ENCODE results near the gene ZNF888. TPM values are rescaled to one million over a fixed set of nuclear protein-coding genes. Genes with fewer than 3 reads are reported as not detected.

The ZNF888 gene
- polyA plus RNA-seq, 1 donor from 2014 or later = 0.26 TPM

GRCh38 chr19:52961981-52962380 lies 38.8 kb upstream of the ZNF888 start:
- Histone ChIP-seq H2AFZ (ENCODE audit: low read depth, low read length) (no peak overlapping the region), H3K27ac (ENCODE audit: low read length) (no peak overlapping the region), H3K4me2 (ENCODE audit: low read length) (peak overlapping the region; percentile 85), H4K20me1 (ENCODE audit: insufficient read depth) (no peaks in the 10 kb centered on the region), H3K79me2 (replicated peaks; ENCODE audit: insufficient read depth, low read length) (no peaks in the 10 kb centered on the region), H3K4me3 (ENCODE audit: low read length) (peak overlapping the region; percentile 75), H3K9ac (ENCODE audit: low read length) (no peak overlapping the region), H3K9me3 (ENCODE audit: low read length) (no peaks in the 10 kb centered on the region), H3K27me3 (ENCODE audit: insufficient read depth, low read depth, low read length) (no peaks in the 10 kb centered on the region), H3K36me3 (ENCODE audit: insufficient read depth, low read length) (no peaks in the 10 kb centered on the region), H3F3A (ENCODE audit: insufficient read depth, low read length, poor library complexity, severe bottlenecking) (no peaks in the 10 kb centered on the region), H3K9me2 (ENCODE audit: insufficient read depth, low read length) (no peaks in the 10 kb centered on the region)
- TF ChIP-seq CTCF (IDR thresholded peaks at IDR 0.05; ENCODE audit: poor library complexity, severe bottlenecking) = no peak
- TF ChIP-seq SMC3 (conservative IDR thresholded peaks at IDR 0.05; ENCODE audit: poor library complexity) = no peak
- no peak for TF ChIP-seq EP300 (conservative IDR thresholded peaks at IDR 0.05; ENCODE audit: poor library complexity, severe bottlenecking)
- TF ChIP-seq POLR2AphosphoS5 (IDR thresholded peaks at IDR 0.05) = no peak
- TF ChIP-seq EZH2 (IDR thresholded peaks at IDR 0.05; ENCODE audit: borderline replicate concordance, insufficient read depth, low read length, poor library complexity, severe bottlenecking) = no peak
- TF ChIP-seq REST (IDR thresholded peaks at IDR 0.05; ENCODE audit: borderline replicate concordance) = no peak
- TF ChIP-seq MXI1 (conservative IDR thresholded peaks at IDR 0.05; ENCODE audit: poor library complexity, severe bottlenecking) = no peak
- TF ChIP-seq RAD21 (conservative IDR thresholded peaks at IDR 0.05) = no peak
- TF ChIP-seq TAF1 (IDR thresholded peaks at IDR 0.05; ENCODE audit: low read depth) = no peak

GRCh38 chr19:52959613-52960295 lies 36.5 kb upstream of the ZNF888 start:
- no peak overlapping the region for H2AFZ ChIP-seq (ENCODE audit: low read depth, low read length)

More at GRCh38 chr19:52959613-52960295, 36.5 kb upstream of the ZNF888 start:
- H3K27ac ChIP-seq (ENCODE audit: low read length) = no peak overlapping the region
- H3K79me2 ChIP-seq (replicated peaks; ENCODE audit: insufficient read depth, low read length) = no peaks in the 10 kb centered on the region
- no peak overlapping the region for H3K4me2 ChIP-seq (ENCODE audit: low read length)
- no peak overlapping the region for H3K4me3 ChIP-seq (ENCODE audit: low read length)
- H3K36me3 ChIP-seq (ENCODE audit: insufficient read depth, low read length) = no peaks in the 10 kb centered on the region
- no peaks in the 10 kb centered on the region for H4K20me1 ChIP-seq (ENCODE audit: insufficient read depth)
- no peak overlapping the region for H3K9ac ChIP-seq (ENCODE audit: low read length)
- H3K9me3 ChIP-seq (ENCODE audit: low read length) = no peaks in the 10 kb centered on the region
- H3K9me2 ChIP-seq (ENCODE audit: insufficient read depth, low read length) = no peaks in the 10 kb centered on the region
- no peaks in the 10 kb centered on the region for H3F3A ChIP-seq (ENCODE audit: insufficient read depth, low read length, poor library complexity, severe bottlenecking)
- no peak for TF ChIP-seq EP300 (conservative IDR thresholded peaks at IDR 0.05; ENCODE audit: poor library complexity, severe bottlenecking)
- TF ChIP-seq SMC3 (conservative IDR thresholded peaks at IDR 0.05; ENCODE audit: poor library complexity) = no peak
- no peak for TF ChIP-seq REST (IDR thresholded peaks at IDR 0.05; ENCODE audit: borderline replicate concordance)
- no peak for TF ChIP-seq EZH2 (IDR thresholded peaks at IDR 0.05; ENCODE audit: borderline replicate concordance, insufficient read depth, low read length, poor library complexity, severe bottlenecking)
- no peak for TF ChIP-seq TAF1 (IDR thresholded peaks at IDR 0.05; ENCODE audit: low read depth)
- no peak for TF ChIP-seq POLR2AphosphoS5 (IDR thresholded peaks at IDR 0.05)
- no peak for TF ChIP-seq RAD21 (conservative IDR thresholded peaks at IDR 0.05)
- no peak for TF ChIP-seq CTCF (IDR thresholded peaks at IDR 0.05; ENCODE audit: poor library complexity, severe bottlenecking)
- TF ChIP-seq MXI1 (conservative IDR thresholded peaks at IDR 0.05; ENCODE audit: poor library complexity, severe bottlenecking) = no peak
- no peaks in the 10 kb centered on the region for H3K27me3 ChIP-seq (ENCODE audit: insufficient read depth, low read depth, low read length)

All from neural cell (in vitro differentiated cells).